HCEC 1CT (cell line): Measurements from ENCODE around the gene SCUBE1.

Experiments used
- DNase-seq: peaks from one replicate; pipeline ENCODE4 v3.0.0-alpha.2; 2017

SCUBE1 gene

GRCh38 chr22:43169310-43170130 lies 173.7 kb downstream of the SCUBE1 start:
- no peak for DNase-seq

- DNase-seq, result no peak
Observed at GRCh38 chr22:43168471-43169309, 174.5 kb downstream of the SCUBE1 start.

- DNase-seq, result no peak
Observed at GRCh38 chr22:43167001-43167589, 176.1 kb downstream of the SCUBE1 start.

GRCh38 chr22:43166132-43166930 lies 176.8 kb downstream of the SCUBE1 start:
- no peak for DNase-seq

GRCh38 chr22:43164636-43165035 lies 178.5 kb downstream of the SCUBE1 start:
- DNase-seq, result no peak

GRCh38 chr22:43163241-43163795 lies 179.9 kb downstream of the SCUBE1 start:
- no peak for DNase-seq

GRCh38 chr22:43162412-43163150 lies 180.6 kb downstream of the SCUBE1 start:
- DNase-seq, result no peak

GRCh38 chr22:43160497-43161126 lies 182.6 kb downstream of the SCUBE1 start:
- no peak for DNase-seq

GRCh38 chr22:43159484-43160178 lies 183.5 kb downstream of the SCUBE1 start:
- DNase-seq, result no peak

GRCh38 chr22:43158778-43159483 lies 184.2 kb downstream of the SCUBE1 start:
- DNase-seq, result no peak

GRCh38 chr22:43157874-43158546 lies 185.2 kb downstream of the SCUBE1 start:
- DNase-seq, result no peak

GRCh38 chr22:43156413-43156812 lies 186.8 kb downstream of the SCUBE1 start:
- no peak for DNase-seq

GRCh38 chr22:43155789-43156188 lies 187.4 kb downstream of the SCUBE1 start:
- no peak for DNase-seq

GRCh38 chr22:43154887-43155536 lies 188.2 kb downstream of the SCUBE1 start:
- DNase-seq, result no peak

GRCh38 chr22:43153899-43154298 lies 189.3 kb downstream of the SCUBE1 start:
- no peak for DNase-seq

- DNase-seq, result peak; percentile 20
Observed at GRCh38 chr22:43152357-43153071, 190.7 kb downstream of the SCUBE1 start.

- DNase-seq, result peak; percentile 1
Observed at GRCh38 chr22:43152003-43152356, 191.2 kb downstream of the SCUBE1 start.
